Activated CD4-positive, alpha-beta T cell treated with anti-CD3 and anti-CD28 coated beads for 36 hours (primary cell): ENCODE results near the gene CEP55. TPM values are rescaled to one million over a fixed set of nuclear protein-coding genes. Genes with fewer than 3 reads are reported as not detected.
"Not testable (repeated sequence)": the region's sequence is repeated elsewhere in the genome, so short reads cannot be mapped to it uniquely, and the experiment has no call there.

Source experiments
- ATAC-seq: fragments of 200-7000 bp; cut with Tn5 transposase; one replicate; pipeline ENCODE4 v1.10.0; 2021; ENCODE audit warnings: mild to moderate bottlenecking, moderate library complexity
- CTCF ChIA-PET: fragments of 350-600 bp; sonication (Branson Sonifier 250); formaldehyde crosslinking; loops from one replicate; lab custom pipeline; 2021; ENCODE audit warnings: antibody characterized with exemption; lab: Charles Lee
- POLR2A ChIA-PET: fragments of 350-600 bp; sonication (Branson Sonifier 250); formaldehyde crosslinking; loops from one replicate; lab custom pipeline; 2021; ENCODE audit warnings: antibody characterized with exemption, inconsistent platforms; lab: Charles Lee
- DNase-seq: peaks from one replicate; pipeline ENCODE4 v3.0.0-alpha.2; 2020
- H3K27ac Mint-ChIP-seq: one replicate; pipeline ENCODE4 v1.8.0; 2021; ENCODE audit warnings: mixed read lengths
- H3K27me3 Mint-ChIP-seq: one replicate; pipeline ENCODE4 v1.8.0; 2021; ENCODE audit warnings: mixed read lengths
- H3K36me3 Mint-ChIP-seq: one replicate; pipeline ENCODE4 v1.8.0; 2021; ENCODE audit warnings: low read depth, mixed read lengths
- H3K4me1 Mint-ChIP-seq: one replicate; pipeline ENCODE4 v1.8.0; 2021; ENCODE audit warnings: mixed read lengths
- H3K4me3 Mint-ChIP-seq: one replicate; pipeline ENCODE4 v1.8.0; 2021; ENCODE audit warnings: mild to moderate bottlenecking, moderate library complexity, mixed read lengths
- H3K9me3 Mint-ChIP-seq: one replicate; pipeline ENCODE4 v1.8.0; 2021; ENCODE audit warnings: low read depth, mixed read lengths
- intact Hi-C, 2 experiments: fragments of 100-400 bp; cut with DNase I in 1 of 2; cut with micrococcal nuclease in 1 of 2; formaldehyde crosslinking; loops; one replicate each; pipeline versions ENCODE4 v1.14.2 to v1.15.1; 2022 to 2024; cut with DNase I, micrococcal nuclease
- total RNA-seq, 2 experiments: library from RNA; stranded (reverse); gene quantifications; one replicate each; pipeline ENCODE4 v1.2.3, GENCODE V29; 2021

Gene CEP55
- total RNA-seq, 2 experiments from 2014 or later: 67.8 to 76.0 TPM

DNA sequence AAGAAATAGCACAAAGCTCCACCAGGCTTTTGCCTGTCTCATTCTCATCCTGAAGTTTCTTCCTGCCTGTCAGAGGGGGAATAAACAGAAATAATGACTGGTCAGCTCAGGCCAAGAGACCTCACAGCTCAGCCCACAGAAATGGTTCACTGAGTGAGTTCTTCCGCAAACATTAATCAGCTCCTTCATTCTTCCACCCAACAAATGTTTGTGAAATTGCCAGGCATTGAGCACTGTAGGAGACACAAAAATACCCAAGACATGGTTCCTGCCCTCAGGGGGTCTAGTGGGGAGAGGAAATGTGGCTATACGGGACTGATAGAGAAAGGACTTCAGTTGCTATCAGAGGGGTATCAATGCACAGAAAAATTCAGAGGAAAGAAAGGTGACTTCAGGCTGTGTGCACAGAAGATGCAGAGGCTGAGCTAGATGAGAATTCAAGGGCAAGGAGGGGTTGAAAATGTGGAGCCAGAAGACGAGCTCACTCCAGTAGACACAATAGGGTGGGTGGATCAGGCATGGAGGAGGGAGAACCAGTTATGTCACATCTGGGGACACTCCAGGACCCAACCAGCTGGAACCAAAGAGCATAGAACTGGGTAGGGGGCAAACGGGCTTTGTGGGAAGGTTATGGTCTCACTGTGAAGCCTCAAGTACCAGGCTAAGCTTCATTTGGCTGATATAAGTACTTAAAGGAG is 35.2 kb upstream of the CEP55 start:
- no peaks in the 10 kb centered on the region for H3K9me3 Mint-ChIP-seq
- no peak for DNase-seq
- no peak overlapping the region for H3K4me3 Mint-ChIP-seq
- intact Hi-C loops: no loop called here
- H3K36me3 Mint-ChIP-seq: peaks cover 11% of the 10 kb centered on the region
- H3K4me1 Mint-ChIP-seq: peaks cover 21% of the 10 kb centered on the region
- H3K27me3 Mint-ChIP-seq: no peaks in the 10 kb centered on the region
- no peak for ATAC-seq
- ChIA-PET CTCF (interaction anchor here (0.6 to 3.8 kb wide), 7 partner anchors 21 to 391 kb away, joined by 3 to 18 read pairs (median 3); partner anchors contain the start of gene MYOF), POLR2A (interaction anchor here (0.6 to 2.6 kb wide), 2 partner anchors 21 to 35 kb away, joined by 3 to 11 read pairs; partner anchors contain the start of genes CEP55 and MYOF)
- peak overlapping the region; percentile 16 for H3K27ac Mint-ChIP-seq

DNA sequence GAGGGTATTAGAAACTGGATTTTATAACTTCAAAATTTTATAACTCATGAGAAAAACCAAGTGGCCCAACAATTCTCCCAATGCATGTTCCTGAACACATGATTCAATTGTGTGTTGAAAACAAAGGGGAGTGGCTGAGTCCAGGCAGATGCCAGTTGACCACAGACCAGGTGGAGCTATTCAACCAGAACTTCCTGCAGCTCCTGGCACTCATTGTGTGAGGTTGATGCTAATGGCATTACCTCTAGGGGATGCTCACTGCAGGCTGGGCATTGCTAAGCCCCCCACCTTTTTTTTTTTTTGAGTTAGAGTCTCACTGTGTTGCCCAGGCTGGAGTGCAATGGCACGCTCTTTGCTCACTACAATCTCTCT is 34.6 kb upstream of the CEP55 start:
- Mint-ChIP-seq H3K27me3 (no peaks in the 10 kb centered on the region), H3K27ac (no peak overlapping the region), H3K36me3 (peaks cover 11% of the 10 kb centered on the region), H3K4me3 (no peak overlapping the region), H3K9me3 (no peaks in the 10 kb centered on the region), H3K4me1 (peaks cover 21% of the 10 kb centered on the region)
- intact Hi-C loops: no loop called here
- ChIA-PET POLR2A (interaction anchor here (2.6 kb wide), 1 partner anchor 20 kb away, joined by 11 read pairs; the partner anchor contains the start of gene MYOF), CTCF (interaction anchor here (0.8 to 3.8 kb wide), 6 partner anchors 21 to 391 kb away, joined by 3 to 18 read pairs (median 3); partner anchors contain the start of gene MYOF)
- ATAC-seq (no peak), DNase-seq (no peak)

DNA sequence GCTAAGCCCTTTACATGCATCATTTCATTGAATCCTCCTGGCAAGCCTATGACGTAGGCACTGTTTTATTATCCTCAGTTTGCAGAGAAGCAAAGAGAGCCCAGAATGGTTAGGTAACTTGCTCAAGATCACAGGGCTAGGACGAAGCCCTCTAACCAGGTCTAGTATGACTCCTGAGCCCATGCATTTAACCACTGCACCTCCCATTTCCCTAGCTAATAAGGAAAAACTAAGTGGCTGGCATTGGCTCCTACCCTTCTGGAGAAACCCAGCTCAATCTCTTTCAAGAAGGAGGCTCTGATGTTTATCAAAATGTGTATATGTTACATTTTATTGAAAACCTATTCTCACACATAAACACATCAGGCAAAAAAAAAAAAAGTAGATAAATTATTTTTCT is 34.0 kb upstream of the CEP55 start:
- no peaks in the 10 kb centered on the region for H3K9me3 Mint-ChIP-seq
- DNase-seq (no peak), ATAC-seq (no peak)
- ChIA-PET CTCF (interaction anchor here (0.7 to 3.8 kb wide), 8 partner anchors 14 to 346 kb away, joined by 3 to 18 read pairs (median 4); partner anchors contain the start of gene MYOF), POLR2A (interaction anchor here (0.5 to 2.6 kb wide), 3 partner anchors 20 to 83 kb away, joined by 4 to 11 read pairs (median 4); partner anchors contain the start of gene MYOF)
- peaks cover 11% of the 10 kb centered on the region for H3K36me3 Mint-ChIP-seq
- intact Hi-C loops: no loop called here
- H3K4me1 Mint-ChIP-seq: peaks cover 21% of the 10 kb centered on the region
- H3K4me3 Mint-ChIP-seq: no peak overlapping the region
- peak overlapping the region; percentile 63 for H3K27ac Mint-ChIP-seq
- H3K27me3 Mint-ChIP-seq: no peaks in the 10 kb centered on the region

DNA sequence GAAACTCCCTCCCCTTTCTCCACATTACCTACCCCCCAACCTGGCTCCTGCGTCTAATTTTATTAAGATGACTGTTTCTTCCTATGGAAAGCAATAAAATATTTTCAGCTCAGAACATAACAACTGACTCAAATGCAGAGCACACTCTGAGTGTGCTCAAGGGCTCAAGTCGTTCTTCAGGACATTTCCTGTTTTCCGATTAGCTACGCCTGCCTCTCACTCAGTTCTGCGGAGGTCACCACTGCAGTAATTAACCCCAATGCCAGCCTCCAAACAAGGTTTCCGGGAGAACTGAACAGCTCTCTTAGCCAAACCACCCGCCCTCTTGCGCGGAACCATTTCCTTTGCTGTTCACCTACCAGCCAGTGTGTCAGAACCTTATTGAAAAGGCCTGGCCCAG is 33.5 kb upstream of the CEP55 start:
- Mint-ChIP-seq H3K4me3 (peak overlapping the region; percentile 4), H3K27me3 (no peaks in the 10 kb centered on the region), H3K4me1 (peaks cover 21% of the 10 kb centered on the region), H3K9me3 (no peaks in the 10 kb centered on the region), H3K36me3 (peaks cover 11% of the 10 kb centered on the region), H3K27ac (peak overlapping the region; percentile 70)
- POLR2A ChIA-PET: interaction anchor here (0.5 to 2.6 kb wide), 4 partner anchors 19 to 94 kb away, joined by 3 to 11 read pairs (median 4); partner anchors contain the start of gene MYOF
- ATAC-seq (peak; percentile 83), DNase-seq (peak; percentile 61)
- CTCF ChIA-PET: interaction anchor here (0.7 to 3.8 kb wide), 6 partner anchors 13 to 172 kb away, joined by 3 to 18 read pairs (median 4); partner anchors contain the start of gene MYOF
- intact Hi-C loops: loop anchor here (1.0 kb wide), 2 partner anchors 19 to 33 kb away; partner anchors contain the start of genes CEP55 (in 1 of the 2) and MYOF (in 1 of the 2)

DNA sequence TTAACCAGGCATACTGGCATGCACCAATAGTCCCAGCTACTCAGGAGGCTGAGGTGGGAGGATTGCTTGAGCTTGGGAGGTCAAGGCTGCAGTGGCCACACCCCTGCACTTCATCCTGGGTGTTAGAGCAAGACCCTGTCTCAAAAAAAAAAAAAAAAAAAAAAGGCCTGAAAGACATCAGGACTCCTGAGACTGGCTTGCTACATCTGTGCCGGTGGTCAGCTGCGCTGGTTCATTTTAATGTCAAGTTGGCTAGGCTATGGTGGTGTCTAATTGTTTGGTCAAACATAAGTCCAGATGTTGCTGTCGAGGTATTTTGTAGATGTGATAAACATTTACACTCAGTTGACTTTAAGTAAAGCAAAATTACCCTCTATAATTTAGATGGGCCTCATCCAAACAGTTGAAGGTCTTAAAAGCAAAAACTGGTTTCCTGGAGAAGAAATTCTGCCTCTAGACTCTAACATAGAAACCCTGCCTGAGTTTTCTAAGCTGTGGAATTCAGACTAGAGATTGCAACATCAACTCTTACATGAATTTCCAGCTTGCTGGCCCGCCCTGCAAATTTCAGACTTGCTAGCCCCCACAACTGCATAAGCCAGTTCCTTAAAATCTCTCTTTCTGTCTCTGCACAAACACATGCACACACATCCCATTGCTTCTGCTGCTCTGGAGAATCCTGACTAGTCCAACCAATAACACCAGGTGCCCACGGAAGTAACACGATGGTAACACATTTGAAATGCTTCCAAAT is 32.5 kb upstream of the CEP55 start:
- intact Hi-C loops: loop anchor here (1.0 kb wide), 2 partner anchors 18 to 32 kb away; partner anchors contain the start of genes CEP55 (in 1 of the 2) and MYOF (in 1 of the 2)
- H3K4me1 Mint-ChIP-seq: peaks cover 27% of the 10 kb centered on the region
- peaks cover 16% of the 10 kb centered on the region for H3K36me3 Mint-ChIP-seq
- ATAC-seq: no peak
- H3K9me3 Mint-ChIP-seq: no peaks in the 10 kb centered on the region
- DNase-seq: no peak
- CTCF ChIA-PET: interaction anchor here (0.7 to 3.8 kb wide), 7 partner anchors 9 to 402 kb away, joined by 3 to 18 read pairs (median 3); partner anchors contain the start of gene MYOF
- POLR2A ChIA-PET: no interaction called here
- no peak overlapping the region for H3K4me3 Mint-ChIP-seq
- H3K27ac Mint-ChIP-seq: no peak overlapping the region
- no peaks in the 10 kb centered on the region for H3K27me3 Mint-ChIP-seq

DNA sequence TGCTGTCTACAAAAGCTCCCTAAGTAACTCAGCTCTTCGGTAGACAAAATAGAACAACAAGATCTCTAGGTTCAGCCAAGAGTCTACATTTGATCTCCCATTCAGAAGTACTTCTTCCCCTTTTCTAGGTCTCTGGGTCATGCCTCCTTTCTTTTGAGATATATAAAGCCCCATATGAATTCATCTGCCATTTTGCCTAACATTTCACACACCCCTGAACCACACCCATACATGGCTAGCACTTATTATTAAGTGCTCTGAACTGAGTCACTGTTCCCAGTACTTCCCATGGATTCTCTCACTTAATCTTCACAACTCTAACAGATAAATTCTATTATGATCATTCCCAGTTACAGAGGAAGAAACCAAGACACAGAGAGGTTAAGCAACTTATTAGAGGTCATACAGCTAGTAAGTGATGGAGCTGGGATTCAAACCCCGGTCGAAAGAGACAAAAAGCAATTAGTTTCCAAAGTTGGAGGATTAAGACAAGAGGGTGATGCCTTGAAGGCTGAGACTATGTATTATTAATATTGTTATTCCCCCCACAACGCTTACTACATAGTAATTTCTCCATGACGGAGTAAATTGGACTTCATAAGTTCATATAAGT is 31.5 kb upstream of the CEP55 start:
- POLR2A ChIA-PET: no interaction called here
- Mint-ChIP-seq H3K27me3 (no peaks in the 10 kb centered on the region), H3K4me3 (no peak overlapping the region), H3K4me1 (peaks cover 25% of the 10 kb centered on the region), H3K27ac (no peak overlapping the region), H3K9me3 (no peaks in the 10 kb centered on the region), H3K36me3 (peaks cover 14% of the 10 kb centered on the region)
- ATAC-seq (no peak), DNase-seq (no peak)
- CTCF ChIA-PET: interaction anchor here (1.0 to 1.8 kb wide), 4 partner anchors 10 to 89 kb away, joined by 3 to 6 read pairs (median 3); partner anchors contain the start of gene MYOF
- intact Hi-C loops: no loop called here

DNA sequence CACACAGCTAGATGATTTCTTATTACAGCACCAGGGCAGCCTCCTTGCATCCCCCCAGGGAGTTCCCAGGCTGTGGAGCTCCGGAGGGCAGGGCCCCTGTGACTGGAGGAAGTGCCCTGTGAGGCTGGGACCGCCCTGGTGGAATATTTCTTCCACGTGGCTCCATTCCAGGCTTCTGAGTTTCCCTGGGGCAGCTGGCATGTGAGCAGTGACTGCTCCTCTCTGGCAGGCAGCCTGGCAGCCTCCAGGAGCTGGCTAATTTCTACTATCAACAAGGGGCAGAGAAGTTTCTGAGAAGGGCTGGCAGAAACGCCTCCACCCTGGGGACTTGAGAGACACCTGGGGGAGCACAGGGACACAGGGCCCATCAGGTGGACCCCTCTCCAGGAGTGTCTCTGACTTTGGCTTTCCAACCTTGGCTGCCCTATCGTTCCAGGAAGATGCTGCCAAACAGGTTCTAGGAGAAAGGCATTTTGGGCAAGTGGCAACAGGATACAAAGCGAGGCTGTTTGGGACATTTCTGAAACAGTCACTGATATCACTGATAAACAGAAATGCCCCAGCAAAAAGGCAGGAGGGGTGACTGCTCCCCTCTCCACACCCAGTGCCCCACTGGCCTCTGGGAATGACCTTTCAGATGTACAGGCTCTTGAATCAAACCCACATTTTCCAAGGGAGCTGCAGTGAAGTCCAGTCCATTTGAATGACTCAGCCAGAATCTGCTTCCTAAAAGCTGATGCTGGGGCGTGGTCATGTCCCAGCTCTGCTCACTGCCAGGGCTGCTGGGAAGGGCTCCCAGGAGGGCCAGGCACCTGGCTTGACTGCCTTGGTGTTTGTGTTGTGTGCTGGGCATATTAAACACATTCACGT is 30.4 kb upstream of the CEP55 start:
- H3K36me3 Mint-ChIP-seq: peaks cover 13% of the 10 kb centered on the region
- DNase-seq: no peak
- intact Hi-C loops: no loop called here
- peaks cover 30% of the 10 kb centered on the region for H3K4me1 Mint-ChIP-seq
- no peak for ATAC-seq
- H3K4me3 Mint-ChIP-seq: no peak overlapping the region
- ChIA-PET POLR2A (no interaction called here), CTCF (interaction anchor here (0.6 to 1.8 kb wide), 2 partner anchors 13 to 16 kb away, joined by 4 to 6 read pairs; partner anchors contain the start of gene MYOF)
- no peaks in the 10 kb centered on the region for H3K9me3 Mint-ChIP-seq
- H3K27ac Mint-ChIP-seq: no peak overlapping the region
- H3K27me3 Mint-ChIP-seq: no peaks in the 10 kb centered on the region

DNA sequence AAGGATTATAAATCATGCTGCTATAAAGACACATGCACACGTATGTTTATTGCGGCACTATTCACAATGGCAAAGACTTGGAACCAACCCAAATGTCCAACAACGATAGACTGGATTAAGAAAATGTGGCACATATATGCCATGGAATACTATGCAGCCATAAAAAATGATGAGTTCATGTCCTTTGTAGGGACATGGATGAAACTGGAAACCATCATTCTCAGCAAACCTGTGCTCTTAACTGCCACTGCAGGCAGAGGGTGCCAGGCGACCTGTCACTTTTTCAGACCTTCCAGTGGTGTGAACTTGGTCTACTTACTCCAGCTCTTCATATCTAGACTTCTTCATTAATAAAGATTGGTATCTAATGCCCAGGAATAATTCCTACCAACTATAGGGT is 28.8 kb upstream of the CEP55 start:
- Mint-ChIP-seq H3K4me1 (peaks cover 26% of the 10 kb centered on the region), H3K36me3 (peaks cover 13% of the 10 kb centered on the region)
- H3K4me3 Mint-ChIP-seq, DNase-seq, H3K9me3 Mint-ChIP-seq, intact Hi-C loops, POLR2A ChIA-PET, ATAC-seq, H3K27ac Mint-ChIP-seq, H3K27me3 Mint-ChIP-seq: not testable (repeated sequence)
- CTCF ChIA-PET: interaction anchor here (0.8 to 2.9 kb wide), 3 partner anchors 9 to 26 kb away, joined by 3 to 13 read pairs (median 3); partner anchors contain the start of gene MYOF

DNA sequence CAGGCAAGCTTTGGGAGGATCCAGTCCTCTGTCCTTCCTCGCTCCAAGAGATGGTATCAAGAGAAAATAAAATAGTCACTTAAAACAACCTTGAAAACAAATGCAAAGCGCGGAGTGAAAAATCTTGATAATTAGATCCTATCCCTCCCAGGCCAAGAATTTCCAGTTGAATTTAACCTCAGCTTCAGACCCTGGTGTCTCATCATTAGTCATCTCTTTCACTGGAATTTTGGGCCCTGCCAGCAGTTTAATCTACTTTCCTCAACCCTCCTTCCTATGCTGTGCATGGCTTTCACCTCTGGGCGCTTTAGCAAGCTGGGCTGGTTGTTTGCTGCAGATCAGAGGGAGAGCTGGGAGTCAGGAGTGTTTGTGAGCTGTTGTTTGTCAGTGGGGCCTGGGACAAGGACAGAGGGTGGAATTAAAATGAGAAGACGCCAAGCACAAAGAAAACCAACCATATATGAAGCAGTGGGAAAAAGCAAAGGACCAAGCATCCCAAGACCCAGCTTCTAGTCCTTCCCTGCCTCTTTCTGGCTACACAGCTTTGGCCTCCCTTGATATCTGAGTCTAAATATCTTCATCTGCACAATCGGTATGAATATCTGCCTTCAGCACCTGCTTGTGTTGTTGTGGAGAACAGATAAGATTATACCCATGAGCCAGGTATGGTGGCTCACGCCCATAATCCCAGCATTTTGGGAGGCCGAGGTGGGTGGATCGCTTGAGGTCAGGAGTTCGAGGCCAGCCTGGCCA is 27.8 kb upstream of the CEP55 start:
- intact Hi-C loops: no loop called here
- Mint-ChIP-seq H3K27ac (no peak overlapping the region), H3K27me3 (no peaks in the 10 kb centered on the region), H3K9me3 (no peaks in the 10 kb centered on the region), H3K4me3 (no peak overlapping the region), H3K4me1 (peaks cover 21% of the 10 kb centered on the region), H3K36me3 (peaks cover 9% of the 10 kb centered on the region)
- ChIA-PET CTCF (interaction anchor here (0.5 to 2.9 kb wide), 4 partner anchors 10 to 28 kb away, joined by 3 to 13 read pairs (median 3); partner anchors contain the start of genes CEP55 and MYOF), POLR2A (no interaction called here)
- DNase-seq (no peak), ATAC-seq (no peak)
